Measurements from ENCODE around the gene LEFTY1. TPM values are rescaled to one million over a fixed set of nuclear protein-coding genes. Genes with fewer than 3 reads are reported as not detected.

Gene LEFTY1
- total and polyA plus RNA-seq, 9 of the 15 experiments (the other 6 are each of a cell fraction or from before 2014, with no cell fraction given), result 0.07 to 0.24 (median 0.17) TPM; not detected in 5

GRCh38 chr1:225931270-225932136 lies 42.6 kb upstream of the LEFTY1 start (continued):
- TF ChIP-seq SMAD3 (CRISPR knock-in tag; conservative IDR thresholded peaks at IDR 0.05), result no peak
- TF ChIP-seq NR1H2 (CRISPR knock-in tag; IDR thresholded peaks at IDR 0.05), result no peak
- no peak for TF ChIP-seq ZBTB8A (IDR thresholded peaks at IDR 0.05; ENCODE audit: partially characterized antibody)
- TF ChIP-seq NBN (IDR thresholded peaks at IDR 0.05; ENCODE audit: low read depth), result 0 out of 2 replicates have a peak, but pooled peaks have one; percentile 34
- TF ChIP-seq ZKSCAN3 (CRISPR knock-in tag; IDR thresholded peaks at IDR 0.05), result no peak
- TF ChIP-seq RB1 (IDR thresholded peaks at IDR 0.05; ENCODE audit: low read depth), result no peak
- TF ChIP-seq MIER1 (IDR thresholded peaks at IDR 0.05; ENCODE audit: low read depth), result 0 out of 2 replicates have a peak, but pooled peaks have one; percentile 15
- peak; percentile 26 for TF ChIP-seq LEF1 (IDR thresholded peaks at IDR 0.05)
- no peak for TF ChIP-seq ZC3H8 (IDR thresholded peaks at IDR 0.05)
- TF ChIP-seq ZBTB9 (CRISPR knock-in tag; IDR thresholded peaks at IDR 0.05), result peak; percentile 4; the same call in 1 of the 2 replicates
- TF ChIP-seq WHSC1 (IDR thresholded peaks at IDR 0.05; ENCODE audit: low read length), result no peak
- peak; percentile 64; the same call in 1 of the 2 replicates for TF ChIP-seq EP300 (IDR thresholded peaks at IDR 0.05; ENCODE audit: low read length)
- TF ChIP-seq CTBP1 (IDR thresholded peaks at IDR 0.05; ENCODE audit: borderline replicate concordance), result peak; percentile 41; the same call in 1 of the 2 replicates
- TF ChIP-seq CEBPG (CRISPR knock-in tag; IDR thresholded peaks at IDR 0.05), result no peak
- no peak for TF ChIP-seq CEBPG (tag; conservative IDR thresholded peaks at IDR 0.05 in 1 of 2, IDR thresholded peaks at IDR 0.05 in 1 of 2)
- TF ChIP-seq NR2C2 (CRISPR knock-in tag; IDR thresholded peaks at IDR 0.05), result no peak
- TF ChIP-seq NR2C2 (tag; IDR thresholded peaks at IDR 0.05), result peak; percentile 31; the same call in 1 of the 2 replicates
- no peak for TF ChIP-seq GTF2E2 (tag; IDR thresholded peaks at IDR 0.05)
- TF ChIP-seq CHD1 (IDR thresholded peaks at IDR 0.05; ENCODE audit: low read length), result no peak
- peak; percentile 56 for TF ChIP-seq PRDM10 (IDR thresholded peaks at IDR 0.05; ENCODE audit: partially characterized antibody)
- TF ChIP-seq TEAD1 (CRISPR knock-in tag; IDR thresholded peaks at IDR 0.05), result no peak

Measured in K562 (cell line).